ENCODE measurements around the gene KLHDC10.
"Not testable (repeated sequence)": the region's sequence is repeated elsewhere in the genome, so short reads cannot be mapped to it uniquely, and the experiment has no call there.

Gene KLHDC10

GRCh38 chr7:130083497-130083896 lies 13.2 kb downstream of the KLHDC10 start:
- not testable (repeated sequence) for DNase-seq

GRCh38 chr7:130084037-130084875 lies 13.9 kb downstream of the KLHDC10 start:
- no peak for DNase-seq

DNA sequence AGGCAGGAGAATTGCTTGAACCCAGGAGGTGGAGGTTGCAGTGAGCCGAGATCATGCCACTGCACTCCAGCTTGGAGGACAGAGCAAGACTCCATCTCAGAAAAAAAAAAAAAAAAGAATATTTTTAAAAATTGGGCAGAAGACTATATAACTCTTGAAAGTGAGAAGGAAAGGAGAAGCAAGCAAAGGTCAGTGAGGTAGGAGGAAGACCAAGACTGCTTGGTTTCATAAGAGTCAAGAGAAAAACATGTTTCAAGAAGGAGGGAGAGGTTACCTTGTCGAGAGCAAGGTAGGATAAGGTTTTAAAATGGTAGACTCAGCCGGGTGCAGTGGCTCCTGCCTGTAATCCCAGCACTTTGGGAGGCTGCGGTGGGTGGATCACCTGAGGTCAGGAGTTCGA lies 14.9 kb downstream of the KLHDC10 start:
- DNase-seq, result not testable (repeated sequence)

DNA sequence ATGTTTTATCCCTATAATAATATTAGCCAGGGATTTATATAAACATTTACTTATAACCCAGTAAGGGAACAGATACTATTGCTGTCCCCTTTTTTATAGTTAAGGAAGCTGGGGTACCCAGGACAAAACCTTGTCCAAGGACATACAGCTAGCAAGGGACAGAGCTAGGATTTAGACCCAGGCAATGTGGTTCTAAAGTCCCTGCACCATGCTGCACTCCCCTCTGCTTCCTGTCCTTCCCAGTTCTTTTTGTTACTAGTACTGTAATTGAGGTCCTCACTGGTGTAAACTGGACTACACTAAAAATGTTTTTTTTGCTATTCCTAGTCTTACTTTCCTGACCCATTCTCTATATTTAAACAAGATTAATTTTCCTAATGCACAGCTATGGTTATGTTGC lies 16.6 kb downstream of the KLHDC10 start:
- DNase-seq, result no peak

DNA sequence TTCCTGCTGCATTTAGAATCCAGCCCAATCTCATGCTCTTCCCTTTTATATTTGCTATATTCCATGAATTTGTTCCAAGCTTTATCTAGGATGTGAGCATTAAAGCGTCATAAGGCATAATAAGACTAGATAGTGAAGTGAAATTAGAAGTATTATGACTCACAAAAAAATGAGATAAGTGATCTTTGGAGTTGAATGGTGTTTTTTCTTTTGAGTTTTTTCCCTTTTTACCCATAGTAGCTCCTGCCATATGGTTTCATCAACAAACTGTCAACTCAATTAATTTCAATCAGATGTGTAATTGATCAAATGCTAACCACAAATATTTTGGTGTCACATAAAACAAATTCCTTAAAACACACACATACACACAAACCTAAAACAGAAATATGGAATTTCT lies 17.0 kb downstream of the KLHDC10 start:
- DNase-seq, result no peak

DNA sequence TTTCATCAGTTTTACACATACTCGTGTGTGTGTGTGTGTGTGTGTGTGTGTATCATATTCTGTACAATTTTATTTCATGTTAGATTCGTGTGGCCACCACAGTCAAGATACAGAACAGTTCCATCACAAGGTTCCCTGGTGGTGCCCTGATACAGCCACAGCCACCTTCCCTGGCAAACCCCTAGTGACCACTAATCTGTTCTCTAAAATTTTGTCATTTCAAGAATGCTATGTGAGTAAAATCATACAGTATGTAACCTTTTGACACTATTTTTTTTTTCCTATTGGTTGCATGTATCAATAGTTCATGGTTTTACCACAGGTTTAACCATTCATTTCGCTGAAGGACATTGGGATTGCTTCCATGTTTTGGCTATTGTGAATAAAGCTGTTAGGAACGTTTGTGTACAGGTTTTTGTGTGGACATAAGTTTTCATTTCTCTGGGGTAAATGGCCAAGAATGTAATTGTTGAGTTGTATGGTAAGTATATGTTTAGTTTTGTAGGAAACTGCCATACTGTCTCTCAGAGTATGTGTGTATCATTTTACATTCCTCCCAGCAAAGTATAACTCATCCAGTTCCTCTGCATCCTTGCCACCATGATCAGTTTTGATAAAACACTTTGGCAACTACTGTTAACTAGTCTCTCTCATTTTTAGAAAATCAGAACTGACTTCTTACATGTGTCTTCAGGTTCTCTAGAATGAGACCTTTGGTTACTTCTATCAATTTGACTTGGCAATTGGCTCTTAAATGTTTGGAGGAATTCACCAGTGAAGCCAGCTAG lies 20.6 kb downstream of the KLHDC10 start:
- no peak for DNase-seq

- DNase-seq, result no peak
Observed at GRCh38 chr7:130091999-130092398, 21.7 kb downstream of the KLHDC10 start.

DNA sequence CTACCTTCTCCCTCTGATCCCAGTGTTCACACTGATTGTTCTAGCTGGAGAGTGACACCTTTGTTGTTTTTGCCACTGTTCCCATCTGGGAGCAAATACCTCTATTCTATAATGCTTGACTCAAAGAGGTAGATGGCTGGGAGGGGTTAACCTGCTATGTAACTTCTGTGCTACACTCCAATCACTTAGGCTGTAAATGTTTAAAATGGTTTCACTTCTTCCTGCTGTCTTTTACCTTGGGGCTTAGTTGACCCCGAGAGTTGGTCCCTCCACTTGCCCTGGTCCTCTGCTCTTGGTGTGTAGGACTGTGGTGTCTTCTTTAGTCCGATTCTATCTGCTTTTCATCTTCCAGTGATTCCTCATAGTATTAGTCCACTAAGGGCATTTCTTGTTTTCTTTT lies 22.3 kb downstream of the KLHDC10 start:
- DNase-seq, result no peak

GRCh38 chr7:130095812-130096211 lies 25.5 kb downstream of the KLHDC10 start:
- no peak for DNase-seq

DNA sequence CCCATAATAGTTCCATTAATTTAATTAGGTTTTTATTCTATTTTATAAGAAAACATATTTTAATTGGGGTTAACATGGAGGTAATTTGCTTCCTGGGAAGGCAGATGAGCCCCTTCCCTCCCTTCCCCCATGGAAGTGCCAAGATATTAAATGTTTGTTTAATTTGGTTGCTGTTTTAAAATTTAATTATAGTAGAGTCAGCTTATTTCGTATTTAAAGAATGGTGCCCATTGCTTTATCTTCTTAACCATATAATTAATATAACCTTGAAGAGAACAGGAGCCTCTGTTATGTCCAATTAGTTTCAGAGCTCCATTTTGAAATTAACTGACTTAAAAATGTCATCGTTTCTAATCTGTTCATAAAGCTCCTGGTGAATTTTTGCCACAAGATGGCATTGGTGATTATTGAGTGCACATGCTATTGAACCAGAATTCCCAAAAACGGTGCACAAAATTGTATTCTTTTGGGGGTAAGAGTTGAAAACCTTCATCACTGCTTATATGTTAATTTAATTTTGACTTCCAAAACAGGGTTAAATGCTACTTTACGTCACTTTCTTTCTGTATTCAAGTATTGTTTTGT lies 26.0 kb downstream of the KLHDC10 start:
- no peak for DNase-seq

DNA sequence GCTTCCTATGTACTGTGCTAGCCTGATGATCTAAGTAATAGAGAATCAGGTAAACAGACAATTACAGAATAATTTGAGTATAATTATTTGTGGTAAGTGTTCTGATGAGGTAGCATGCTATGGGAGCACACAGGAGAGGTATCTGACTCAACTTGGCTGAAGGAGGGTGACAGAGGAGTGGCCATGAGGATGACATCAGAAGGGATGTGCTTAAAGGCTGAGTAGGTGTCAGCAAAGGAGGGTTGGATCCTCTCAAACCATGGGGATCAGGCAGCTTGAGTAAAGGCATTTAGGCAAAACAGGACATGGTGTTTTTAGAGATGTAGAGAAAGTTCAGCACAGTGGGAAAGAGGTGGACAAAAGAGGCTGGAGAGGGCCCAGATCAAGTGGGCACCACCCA lies 29.0 kb downstream of the KLHDC10 start:
- no peak for DNase-seq

DNA sequence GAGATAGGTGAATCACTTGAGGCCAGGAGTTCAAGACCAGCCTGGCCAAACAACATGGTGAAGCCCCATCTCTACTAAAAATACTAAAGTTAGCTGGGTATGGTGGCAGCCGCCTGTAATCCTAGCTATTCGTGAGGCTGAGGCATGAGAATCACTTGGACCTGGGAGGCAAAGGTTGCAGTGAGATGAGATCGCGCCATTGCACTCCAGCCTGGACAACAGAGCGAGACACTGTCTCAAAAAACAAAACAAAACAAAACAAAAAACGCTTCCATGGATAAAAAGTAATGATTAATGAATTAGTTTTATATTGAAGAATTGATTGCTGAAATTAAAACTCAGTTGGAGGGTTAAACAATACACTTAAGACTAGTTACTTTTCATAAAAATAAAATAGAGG lies 32.3 kb downstream of the KLHDC10 start:
- DNase-seq, result no peak

- no peak for DNase-seq
Observed at GRCh38 chr7:130107949-130108674, 37.8 kb downstream of the KLHDC10 start.

DNA sequence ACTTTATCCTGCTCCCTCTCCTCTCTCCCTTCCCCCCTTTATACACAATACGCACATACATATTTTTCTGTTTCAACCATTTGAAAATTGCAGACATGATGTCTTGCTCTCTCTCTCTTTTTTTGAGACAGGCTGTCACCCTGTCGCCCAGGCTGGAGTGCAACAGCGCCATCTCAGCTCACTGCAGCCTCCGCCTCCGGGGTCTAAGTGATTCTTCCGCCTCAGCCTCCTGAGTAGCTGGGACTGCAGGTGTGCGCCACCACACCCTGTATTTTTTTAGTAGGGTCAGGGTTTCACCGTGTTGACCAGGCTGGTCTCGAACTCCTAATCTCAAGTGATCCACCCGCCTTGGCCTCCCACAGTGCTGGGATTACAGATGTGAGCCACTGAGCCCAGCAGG lies 38.5 kb downstream of the KLHDC10 start:
- DNase-seq, result no peak

DNA sequence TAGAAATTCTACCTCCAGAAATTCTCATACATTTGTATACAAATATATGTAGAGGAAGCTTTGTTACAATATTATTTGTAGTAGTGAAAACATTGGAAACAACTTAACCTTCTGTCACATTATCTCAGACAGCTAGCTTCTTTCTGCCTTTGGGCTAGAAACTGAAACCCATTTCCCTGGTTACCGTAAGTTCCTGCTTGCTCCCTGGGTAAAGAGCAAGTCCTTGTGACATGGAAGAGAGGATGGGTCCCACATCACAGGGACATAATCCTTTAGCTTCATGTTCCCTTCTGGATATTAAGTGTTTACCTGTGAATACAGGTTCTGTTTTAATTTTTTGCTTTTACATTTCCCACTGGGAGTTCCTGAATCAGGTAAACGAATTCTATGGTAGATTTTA lies 41.8 kb downstream of the KLHDC10 start:
- DNase-seq, result no peak

GRCh38 chr7:130112662-130113425 lies 42.5 kb downstream of the KLHDC10 start:
- no peak for DNase-seq

DNA sequence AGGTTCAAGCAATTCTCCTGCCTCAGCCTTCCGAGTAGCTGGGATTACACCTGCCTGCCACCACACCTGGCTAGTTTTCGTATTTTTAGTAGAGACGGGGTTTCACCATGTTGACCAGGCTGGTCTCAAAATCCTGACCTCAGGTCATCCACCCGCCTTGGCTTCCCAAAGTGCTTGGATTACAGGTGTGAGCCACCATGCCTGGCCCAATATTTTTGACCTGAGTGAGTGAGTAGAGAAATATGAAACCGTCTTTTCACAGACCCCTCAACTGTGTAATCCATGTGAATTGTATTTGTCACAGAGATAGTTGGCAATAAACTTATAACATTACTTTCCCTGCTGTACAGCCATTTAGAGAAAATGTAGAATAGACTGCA lies 43.1 kb downstream of the KLHDC10 start:
- not testable (repeated sequence) for DNase-seq

DNA sequence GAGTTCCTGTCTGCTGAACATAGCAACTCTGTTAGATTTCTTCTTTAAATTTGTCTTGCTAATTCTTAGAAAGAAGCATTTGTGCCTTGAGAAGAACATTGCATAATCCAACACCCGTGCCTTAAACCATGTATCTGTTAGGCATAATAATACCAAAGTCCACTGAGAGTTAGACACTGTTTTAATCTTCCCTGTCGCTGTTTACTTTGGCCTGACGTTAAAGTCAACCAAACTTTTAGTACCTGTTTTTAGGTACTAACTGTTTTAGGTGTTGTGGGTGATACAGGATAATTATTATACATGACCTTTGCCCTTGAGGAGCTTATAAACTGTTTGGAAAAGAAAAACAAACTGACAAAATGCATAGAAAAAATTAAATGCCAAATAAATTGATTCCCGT lies 43.6 kb downstream of the KLHDC10 start:
- no peak for DNase-seq

DNA sequence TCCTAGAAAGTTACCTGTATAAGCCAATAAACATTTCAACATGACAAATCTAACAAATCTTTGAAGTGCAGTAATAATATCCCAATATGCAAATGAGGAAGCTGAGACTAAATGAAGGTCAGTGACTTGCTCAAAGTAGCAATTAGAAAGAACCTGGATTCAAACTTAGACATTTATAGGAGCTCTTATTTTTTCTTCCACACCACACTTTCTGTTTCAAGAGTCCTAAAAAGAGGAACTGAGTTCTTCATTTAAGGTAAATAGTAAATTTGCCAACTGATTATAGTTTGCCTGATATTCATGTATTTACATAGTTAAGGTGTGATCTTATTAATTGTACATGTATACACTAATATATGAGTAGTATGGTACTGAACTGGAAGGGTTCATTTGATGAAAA lies 44.0 kb downstream of the KLHDC10 start:
- no peak for DNase-seq

DNA sequence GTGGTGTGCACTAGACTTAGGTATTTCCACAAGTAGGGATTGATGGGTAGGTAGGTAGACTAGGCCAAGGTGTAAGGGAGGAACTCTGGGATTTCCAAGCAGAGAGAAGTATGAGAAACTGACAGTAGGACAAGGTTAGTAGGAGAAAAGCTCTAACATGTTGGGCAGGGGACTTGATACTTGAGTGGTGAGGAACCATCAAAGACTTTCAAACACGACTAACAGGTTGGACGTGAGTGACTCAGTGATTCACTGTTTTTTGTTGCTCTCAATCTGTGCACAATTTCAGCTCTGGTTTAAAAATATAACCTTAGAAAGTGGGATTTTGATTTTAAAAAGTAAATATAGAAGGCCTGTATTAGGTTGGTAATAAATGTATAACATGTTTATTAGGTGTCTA lies 44.4 kb downstream of the KLHDC10 start:
- DNase-seq, result no peak

DNA sequence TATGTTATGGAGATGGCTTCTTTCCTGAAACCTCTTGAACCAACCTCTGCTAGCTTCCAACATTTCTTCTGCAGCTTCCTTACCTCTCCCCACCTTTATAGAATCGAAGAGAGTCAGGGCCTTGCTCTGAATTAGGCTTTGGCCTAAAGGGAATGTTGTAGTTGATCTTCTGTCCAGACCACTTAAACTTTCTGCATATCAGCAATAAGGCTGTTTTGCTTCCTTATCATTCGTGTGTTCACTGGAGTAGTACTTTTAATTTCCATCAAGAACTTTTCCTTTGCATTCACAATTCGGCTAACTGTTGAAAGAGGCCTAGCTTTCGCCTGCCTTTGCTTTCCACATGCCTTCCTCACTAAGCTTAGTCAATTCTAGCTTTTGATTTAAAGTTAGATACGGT lies 48.0 kb downstream of the KLHDC10 start:
- DNase-seq, result no peak

DNA sequence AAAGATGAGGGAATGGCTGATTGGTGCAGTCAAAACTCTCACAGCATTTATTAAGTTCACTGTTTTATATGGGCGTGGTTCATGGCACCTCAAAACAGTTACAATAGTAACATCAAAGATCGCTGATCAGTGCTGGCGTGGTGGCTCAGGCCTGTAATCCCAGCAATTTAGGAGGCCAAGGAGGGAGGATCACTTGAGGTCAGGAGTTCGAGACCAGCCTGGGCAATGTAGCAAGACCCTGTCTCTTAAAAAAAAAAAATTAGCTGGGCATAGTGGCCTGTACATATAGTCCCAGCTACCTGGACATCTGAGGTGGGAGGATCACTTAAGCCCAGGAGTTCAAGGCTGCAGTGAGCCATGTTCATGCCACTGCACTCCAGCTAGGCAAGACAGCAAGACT lies 48.5 kb downstream of the KLHDC10 start:
- DNase-seq, result no peak

DNA sequence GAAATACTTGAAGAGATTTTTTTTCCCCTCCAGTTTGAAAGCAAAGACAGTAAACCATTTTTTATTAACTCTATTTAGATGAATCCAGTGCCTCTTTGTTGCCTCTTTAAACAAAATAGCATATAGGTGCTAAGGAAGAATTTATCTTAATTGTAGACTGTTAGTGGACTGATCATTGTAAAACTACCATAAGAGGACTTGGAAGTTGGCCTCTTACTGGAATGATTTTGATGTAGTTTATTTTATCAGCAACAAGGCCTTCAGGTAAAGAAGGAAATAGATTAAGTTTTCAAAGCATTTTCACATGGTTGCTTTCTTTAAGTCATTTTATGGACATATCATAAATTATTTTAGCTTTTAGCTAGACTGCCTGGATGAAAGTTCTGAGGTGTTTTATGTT lies 53.2 kb downstream of the KLHDC10 start:
- no peak for DNase-seq

All from activated naive CD4-positive, alpha-beta T cell (primary cell).